CD4-positive, alpha-beta T cell treated with Interleukin-17A for 1 hour (primary cell): ENCODE data around the gene CFAP299.

Experiments used
- DNase-seq: peaks from one replicate; pipeline ENCODE4 v3.0.0-alpha.2; 2020

The CFAP299 gene

GRCh38 chr4:80532674-80533333 lies 197.3 kb downstream of the CFAP299 start:
- DNase-seq: no peak

GRCh38 chr4:80535551-80535950 lies 200.0 kb downstream of the CFAP299 start:
- no peak for DNase-seq

DNA sequence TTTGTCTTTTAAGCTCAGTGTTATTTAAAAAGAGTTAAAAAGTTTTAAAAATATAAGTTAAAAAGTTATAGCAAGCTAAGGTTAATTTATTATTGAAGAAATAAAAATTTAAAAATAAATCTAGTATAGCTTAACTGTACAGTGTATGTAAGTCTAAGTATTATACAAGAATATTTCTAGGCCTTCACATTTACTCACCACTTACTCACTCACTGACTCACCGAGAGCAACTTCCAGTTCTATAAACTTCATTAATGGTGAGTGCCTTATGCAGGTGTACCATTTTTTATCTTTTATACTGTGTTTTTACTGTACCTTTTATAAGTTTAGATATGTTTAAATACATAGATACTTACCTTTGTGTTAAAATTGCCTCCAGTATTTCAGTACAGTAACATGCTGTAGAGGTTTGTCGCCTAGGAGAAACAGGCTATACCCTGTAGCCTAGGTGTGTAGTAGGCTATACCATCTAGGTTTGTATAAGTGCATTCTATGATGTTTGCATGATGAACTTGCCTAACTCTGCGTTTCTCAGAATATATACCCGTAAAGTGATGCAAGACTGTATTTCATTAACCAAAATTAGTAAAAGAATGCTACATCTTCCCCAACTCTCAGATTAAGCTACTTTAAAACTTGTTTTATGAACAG lies 202.9 kb downstream of the CFAP299 start:
- DNase-seq: no peak

DNA sequence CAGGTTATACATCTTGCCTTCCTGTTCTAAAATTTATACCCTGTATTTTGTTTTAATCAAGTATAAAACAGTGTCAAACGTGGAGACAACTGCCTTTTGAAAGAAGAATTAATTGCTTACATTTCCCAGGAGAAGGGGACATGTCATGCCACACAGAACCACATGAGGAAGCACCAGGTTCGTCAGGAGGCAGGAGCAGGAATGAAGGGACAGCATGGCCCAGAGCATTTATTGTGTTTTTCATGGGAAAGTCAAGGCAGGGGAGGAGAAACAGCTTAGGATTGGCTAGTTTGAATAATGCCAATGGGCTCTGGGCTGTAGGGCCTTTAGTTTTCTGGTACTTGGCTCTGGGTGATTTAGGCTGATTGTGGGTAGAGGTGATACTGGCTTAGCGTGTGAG lies 203.7 kb downstream of the CFAP299 start:
- DNase-seq: no peak

- no peak for DNase-seq
Measured at GRCh38 chr4:80540349-80540748, 204.8 kb downstream of the CFAP299 start.

- peak; percentile 37 for DNase-seq
Measured at GRCh38 chr4:80540785-80541469, 205.4 kb downstream of the CFAP299 start.

- DNase-seq: no peak
Measured at GRCh38 chr4:80542747-80543146, 207.2 kb downstream of the CFAP299 start.

GRCh38 chr4:80560337-80560736 lies 224.8 kb downstream of the CFAP299 start:
- DNase-seq: no peak

DNA sequence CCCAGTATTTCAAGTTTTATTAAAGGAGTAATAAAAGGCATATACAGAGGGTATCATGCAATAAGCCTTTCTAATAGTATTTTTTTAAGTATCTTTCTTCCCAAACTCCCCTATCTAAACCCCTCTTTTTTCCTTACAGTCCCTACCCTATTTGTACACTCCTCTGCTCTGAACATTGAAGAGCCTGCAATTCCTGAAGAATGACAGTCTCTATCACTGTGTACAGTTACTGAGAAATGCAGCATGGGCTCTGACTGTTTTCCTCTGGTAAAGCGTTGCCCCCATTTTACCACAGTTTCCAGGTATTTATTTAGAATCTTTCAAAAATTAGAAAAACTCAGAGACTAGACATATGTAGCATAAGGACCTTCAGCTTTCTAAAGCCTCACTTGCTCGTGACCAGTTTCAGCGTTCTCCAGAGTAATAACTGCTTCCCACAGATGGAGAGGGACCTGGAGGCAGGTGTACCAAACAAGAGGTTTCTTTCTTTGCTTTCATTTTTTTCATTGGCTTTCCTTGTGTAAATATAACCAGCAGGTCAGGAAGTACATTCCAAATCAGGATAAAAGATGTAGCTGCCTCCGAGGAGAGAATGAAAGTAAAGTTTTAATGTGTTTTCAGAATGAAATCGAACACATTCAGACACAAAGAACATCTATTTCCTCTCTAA lies 230.8 kb downstream of the CFAP299 start:
- no peak for DNase-seq

- DNase-seq: no peak
Measured at GRCh38 chr4:80568891-80569290, 233.4 kb downstream of the CFAP299 start.

DNA sequence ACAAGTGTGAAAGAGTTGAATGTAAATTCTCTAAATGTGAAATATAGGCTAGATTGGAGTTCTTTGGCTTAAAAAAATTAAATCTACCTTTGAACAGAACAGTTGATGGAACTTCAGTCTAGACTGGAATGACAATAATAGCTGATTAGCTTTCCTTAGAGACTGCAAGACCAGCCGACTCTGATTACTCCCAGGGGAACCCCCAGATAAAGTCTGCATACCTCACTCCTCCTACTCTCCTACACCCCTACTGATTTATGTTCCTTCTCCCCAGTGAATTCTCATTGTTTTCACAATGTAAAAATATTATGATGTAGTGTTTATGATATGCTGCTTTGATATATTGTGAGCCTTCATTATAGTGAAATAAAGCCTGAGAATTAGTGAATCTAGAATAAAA lies 241.3 kb downstream of the CFAP299 start:
- DNase-seq: no peak

DNA sequence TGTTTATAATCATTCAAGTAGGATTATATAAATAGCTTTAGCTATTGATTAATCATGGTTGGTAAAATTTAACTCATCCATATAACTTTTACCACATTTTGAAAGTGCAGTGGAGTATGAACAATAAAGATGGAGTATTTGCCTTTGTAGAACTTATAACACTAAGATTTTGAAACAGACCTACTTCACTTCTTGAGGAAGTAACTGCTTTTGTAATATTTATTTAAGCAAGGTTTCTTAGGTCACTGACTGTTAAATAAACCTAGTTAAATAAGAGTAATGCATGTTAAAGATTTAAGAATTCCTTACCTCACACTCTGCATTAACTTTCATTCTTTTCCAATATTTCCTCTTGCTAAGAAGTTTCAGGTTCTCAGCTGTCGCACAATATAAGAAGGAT lies 242.5 kb downstream of the CFAP299 start:
- no peak for DNase-seq

- DNase-seq: no peak
Measured at GRCh38 chr4:80585542-80585941, 250.0 kb downstream of the CFAP299 start.

- DNase-seq: no peak
Measured at GRCh38 chr4:80586716-80587115, 251.2 kb downstream of the CFAP299 start.

GRCh38 chr4:80587871-80588385 lies 252.4 kb downstream of the CFAP299 start:
- no peak for DNase-seq

DNA sequence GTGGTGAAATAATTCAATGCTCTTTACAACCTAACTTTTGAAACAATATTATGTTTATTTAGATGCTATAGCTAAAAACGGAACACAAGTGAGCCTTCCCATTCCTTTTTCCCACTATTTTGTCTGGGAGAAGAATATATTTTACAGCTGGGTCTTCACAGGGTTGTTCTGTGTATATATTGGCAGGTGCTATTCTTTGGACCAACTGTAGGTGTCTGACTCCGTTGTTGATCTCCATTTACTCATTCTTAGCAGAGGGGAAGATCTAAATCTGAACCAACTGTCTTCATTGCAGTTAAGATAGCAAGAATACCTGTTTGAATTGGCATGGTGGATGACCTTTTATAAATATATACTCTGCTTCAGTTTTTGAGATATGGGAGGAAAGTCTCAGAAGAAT lies 257.4 kb downstream of the CFAP299 start:
- no peak for DNase-seq

GRCh38 chr4:80594701-80595100 lies 259.2 kb downstream of the CFAP299 start:
- DNase-seq: no peak

DNA sequence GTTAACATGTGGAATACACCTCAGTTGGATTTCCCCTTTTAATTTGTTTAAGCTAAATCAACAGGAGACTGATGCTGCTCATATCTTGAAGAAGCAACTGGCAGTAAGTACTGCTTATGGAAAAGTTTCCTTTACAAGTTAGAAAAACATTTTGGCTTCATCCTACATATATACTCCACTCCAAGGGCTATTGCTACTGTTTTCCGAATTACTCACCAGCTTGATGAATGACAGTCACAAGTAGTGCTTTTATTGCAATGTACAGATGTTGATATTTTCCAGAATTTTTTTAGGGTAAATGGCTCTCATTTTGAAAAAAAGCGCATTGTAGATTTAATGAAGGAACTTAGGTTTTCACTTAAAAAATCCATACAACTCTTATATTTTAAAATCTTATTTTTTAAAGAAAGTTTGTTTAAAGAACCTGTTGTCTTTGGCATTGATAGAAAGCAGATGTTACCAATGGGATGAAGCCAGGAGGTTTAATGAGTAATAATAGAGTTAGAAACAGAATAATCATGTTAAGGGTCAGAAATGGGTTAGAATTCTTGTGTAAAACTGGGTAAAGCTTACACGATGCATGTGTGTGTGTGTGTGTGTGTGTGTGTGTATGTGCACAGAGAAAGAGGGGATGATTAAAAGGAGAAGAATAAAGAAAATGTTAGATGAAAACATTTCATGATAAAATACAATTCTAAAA lies 272.9 kb downstream of the CFAP299 start:
- no peak for DNase-seq

DNA sequence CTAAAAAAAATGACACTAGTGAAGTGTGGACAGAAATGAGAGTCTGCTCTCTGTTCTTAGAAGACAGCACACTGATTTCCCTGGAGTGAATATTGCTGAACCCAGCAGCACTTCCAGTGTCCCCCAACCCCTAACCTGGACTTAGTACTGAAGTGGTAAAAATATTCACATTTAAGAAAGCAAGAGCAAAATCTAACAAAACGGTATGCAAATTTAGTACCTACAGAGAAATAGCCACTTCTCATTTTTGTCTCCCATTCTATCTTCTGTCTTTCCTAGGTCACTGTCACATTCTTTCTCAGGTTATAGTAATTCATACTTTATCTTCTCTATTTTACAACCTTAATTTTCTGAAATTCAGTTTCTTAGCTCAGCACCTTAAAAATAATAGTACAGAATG lies 274.7 kb downstream of the CFAP299 start:
- DNase-seq: no peak

- DNase-seq: no peak
Measured at GRCh38 chr4:80610845-80611677, 275.5 kb downstream of the CFAP299 start.

DNA sequence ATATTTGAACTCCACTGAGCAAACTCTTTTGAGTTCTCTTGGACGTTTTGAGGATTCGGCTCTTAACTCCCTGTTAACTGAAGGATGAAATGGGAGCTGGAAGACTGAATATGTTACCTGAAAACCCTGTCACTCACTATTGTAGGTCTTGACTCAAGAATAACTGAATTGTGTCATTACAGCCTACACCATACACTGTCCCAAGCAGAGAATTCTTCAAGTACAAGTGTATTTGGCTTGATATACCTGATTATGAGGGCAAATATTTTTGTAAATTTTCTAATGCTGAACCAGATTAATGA lies 276.1 kb downstream of the CFAP299 start:
- DNase-seq: no peak

DNA sequence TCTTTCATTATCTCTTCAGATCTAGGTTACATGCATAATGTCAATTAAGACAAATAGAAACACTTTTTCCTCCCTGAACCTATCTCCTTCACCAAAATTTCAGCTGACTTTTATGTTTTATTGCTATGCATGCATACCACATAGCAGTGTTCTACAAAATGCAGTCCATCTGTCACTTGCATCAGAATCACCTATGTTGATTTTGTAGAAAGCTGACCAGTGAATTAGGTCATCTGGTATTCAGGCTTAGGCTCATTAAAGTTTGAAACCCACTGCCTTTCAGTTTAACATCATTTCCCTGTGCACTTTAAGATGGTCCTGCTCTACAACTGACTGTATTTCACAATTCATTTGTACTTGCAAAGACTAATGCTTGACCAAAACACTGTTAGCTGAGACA lies 277.9 kb downstream of the CFAP299 start:
- no peak for DNase-seq
